Tibial nerve (tissue), 4 donors: ENCODE data around the gene YWHAQ.

Source experiments
- CTCF ChIP-seq, 5 experiments: fragments of 200-600 bp in 3 of 5; fragments of 450-650 bp in 2 of 5; sonication (generic) in 3 of 5; IDR thresholded peaks; one replicate each; pipeline ENCODE4 v1.5.1; 2016 to 2019; ENCODE audit warnings: antibody characterized with exemption in 5 of 5, mild to moderate bottlenecking in 3 of 5, moderate library complexity in 2 of 5
- EP300 ChIP-seq, 2 donors: sonication (generic); formaldehyde crosslinking; IDR thresholded peaks; one replicate each; pipeline ENCODE4 v1.6.1; 2017; ENCODE audit warnings: antibody characterized with exemption in 2 of 2, mild to moderate bottlenecking in 1 of 2

GRCh38 chr2:9595746-9596145 is 35.1 kb downstream of the YWHAQ start:
- TF ChIP-seq EP300 (IDR thresholded peaks at IDR 0.05) (no peak), CTCF (IDR thresholded peaks at IDR 0.05) (no peak)
